GM19328 (cell line): Measurements from ENCODE around the gene PDGFRB.

ENCODE experiments used
- ATAC-seq: cut with Tn5 transposase; IDR thresholded peaks from one replicate; pipeline ENCODE4 v1.9.1; 2021; ENCODE audit warnings: mild to moderate bottlenecking, moderate library complexity; ENCODE audit not compliant: unreplicated experiment

Gene PDGFRB

GRCh38 chr5:150133581-150134197 lies 22.0 kb downstream of the PDGFRB start:
- no peak for ATAC-seq

GRCh38 chr5:150132740-150133139 lies 22.9 kb downstream of the PDGFRB start:
- no peak for ATAC-seq

GRCh38 chr5:150131978-150132694 lies 23.5 kb downstream of the PDGFRB start:
- no peak for ATAC-seq

- ATAC-seq = no peak
Observed at GRCh38 chr5:150131461-150131860, 24.2 kb downstream of the PDGFRB start.

GRCh38 chr5:150130493-150130922 lies 25.1 kb downstream of the PDGFRB start:
- ATAC-seq = no peak

- no peak for ATAC-seq
Observed at GRCh38 chr5:150129813-150130492, 25.7 kb downstream of the PDGFRB start.

- no peak for ATAC-seq
Observed at GRCh38 chr5:150129454-150129812, 26.2 kb downstream of the PDGFRB start.

GRCh38 chr5:150126921-150127265 lies 28.8 kb downstream of the PDGFRB start:
- no peak for ATAC-seq

- ATAC-seq = no peak
Observed at GRCh38 chr5:150126199-150126920, 29.3 kb downstream of the PDGFRB start.

- ATAC-seq = no peak
Observed at GRCh38 chr5:150125334-150125733, 30.3 kb downstream of the PDGFRB start.

GRCh38 chr5:150124596-150124995 lies 31.0 kb downstream of the PDGFRB start:
- no peak for ATAC-seq

- ATAC-seq = no peak
Observed at GRCh38 chr5:150124111-150124557, 31.5 kb downstream of the PDGFRB start.

GRCh38 chr5:150123542-150123941 lies 32.1 kb downstream of the PDGFRB start:
- ATAC-seq = no peak

- no peak for ATAC-seq
Observed at GRCh38 chr5:150122536-150123481, 32.8 kb downstream of the PDGFRB start.

- peak; percentile 53 for ATAC-seq
Observed at GRCh38 chr5:150122158-150122510, 33.5 kb downstream of the PDGFRB start.

- no peak for ATAC-seq
Observed at GRCh38 chr5:150121448-150122157, 34.0 kb downstream of the PDGFRB start.

GRCh38 chr5:150120617-150121447 lies 34.8 kb downstream of the PDGFRB start:
- ATAC-seq = no peak

GRCh38 chr5:150120062-150120441 lies 35.6 kb downstream of the PDGFRB start:
- ATAC-seq = no peak
